Vagina (tissue), 2 donors: Measurements from ENCODE around the gene MYL5. TPM values are rescaled to one million over a fixed set of nuclear protein-coding genes. Genes with fewer than 3 reads are reported as not detected.

Experiments
- DNase-seq, 2 donors: peaks; one replicate each; pipeline ENCODE4 v3.0.0-alpha.2; 2017; ENCODE audit errors: extremely low spot score in 2 of 2
- H3K27ac ChIP-seq: fragments of 200-600 bp; sonication (generic); one replicate; pipeline ENCODE4 v1.5.1; 2019
- H3K27me3 ChIP-seq: fragments of 200-600 bp; sonication (generic); one replicate; pipeline ENCODE4 v1.5.1; 2019
- H3K36me3 ChIP-seq, 2 donors: fragments of 200-600 bp; sonication (generic); one replicate each; pipeline ENCODE4 v1.5.1; 2017 to 2019
- H3K4me1 ChIP-seq: fragments of 200-600 bp; sonication (generic); one replicate; pipeline ENCODE4 v1.5.1; 2019
- H3K4me3 ChIP-seq, 2 donors: fragments of 200-600 bp; sonication (generic); 1 replicate in 1 of 2; 2 replicates in 1 of 2; pipeline ENCODE4 v1.5.1; 2016 to 2019
- H3K9me3 ChIP-seq: fragments of 200-600 bp; sonication (generic); one replicate; pipeline ENCODE4 v1.5.1; 2019
- POLR2A ChIP-seq, 2 donors: fragments of 450-650 bp; IDR thresholded peaks; one replicate each; pipeline ENCODE4 v1.6.1; 2017; ENCODE audit warnings: antibody characterized with exemption in 2 of 2, mild to moderate bottlenecking in 2 of 2, moderate library complexity in 2 of 2
- POLR2AphosphoS5 ChIP-seq, 2 donors: sonication (generic); formaldehyde crosslinking; IDR thresholded peaks; one replicate each; pipeline ENCODE4 v1.9.0; 2017; ENCODE audit warnings: antibody characterized with exemption in 2 of 2, mild to moderate bottlenecking in 2 of 2, low read depth in 1 of 2; ENCODE audit not compliant: insufficient read depth in 1 of 2
- intact Hi-C: fragments of 100-400 bp; cut with DNase I; formaldehyde crosslinking; loops from one replicate; pipeline ENCODE4 v1.15.1; 2023
- total RNA-seq: library from RNA; depleted of rRNA; stranded (reverse); fragments of >200 nt; gene quantifications from one replicate; pipeline ENCODE4 v1.2.3, GENCODE V29; 2016
- TF ChIP-seq, protein P1 (sequence below), 3 experiments: fragments of 450-650 bp in 2 of 3; fragments of 200-600 bp in 1 of 3; sonication (generic) in 1 of 3; IDR thresholded peaks; one replicate each; pipeline ENCODE4 v1.5.1; 2017 to 2019; ENCODE audit warnings: antibody characterized with exemption in 3 of 3, mild to moderate bottlenecking in 2 of 3, moderate library complexity in 2 of 3

Gene MYL5
- total RNA-seq, 1 donor from 2014 or later, result 3.4 TPM

- no peak overlapping the region for H3K4me3 ChIP-seq
- TF ChIP-seq, protein P1, sequence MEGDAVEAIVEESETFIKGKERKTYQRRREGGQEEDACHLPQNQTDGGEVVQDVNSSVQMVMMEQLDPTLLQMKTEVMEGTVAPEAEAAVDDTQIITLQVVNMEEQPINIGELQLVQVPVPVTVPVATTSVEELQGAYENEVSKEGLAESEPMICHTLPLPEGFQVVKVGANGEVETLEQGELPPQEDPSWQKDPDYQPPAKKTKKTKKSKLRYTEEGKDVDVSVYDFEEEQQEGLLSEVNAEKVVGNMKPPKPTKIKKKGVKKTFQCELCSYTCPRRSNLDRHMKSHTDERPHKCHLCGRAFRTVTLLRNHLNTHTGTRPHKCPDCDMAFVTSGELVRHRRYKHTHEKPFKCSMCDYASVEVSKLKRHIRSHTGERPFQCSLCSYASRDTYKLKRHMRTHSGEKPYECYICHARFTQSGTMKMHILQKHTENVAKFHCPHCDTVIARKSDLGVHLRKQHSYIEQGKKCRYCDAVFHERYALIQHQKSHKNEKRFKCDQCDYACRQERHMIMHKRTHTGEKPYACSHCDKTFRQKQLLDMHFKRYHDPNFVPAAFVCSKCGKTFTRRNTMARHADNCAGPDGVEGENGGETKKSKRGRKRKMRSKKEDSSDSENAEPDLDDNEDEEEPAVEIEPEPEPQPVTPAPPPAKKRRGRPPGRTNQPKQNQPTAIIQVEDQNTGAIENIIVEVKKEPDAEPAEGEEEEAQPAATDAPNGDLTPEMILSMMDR (IDR thresholded peaks at IDR 0.05), result no peak
- TF ChIP-seq POLR2A (IDR thresholded peaks at IDR 0.05) (no peak), POLR2AphosphoS5 (IDR thresholded peaks at IDR 0.05; ENCODE audit: insufficient read depth in 1 of 2, low read depth in 1 of 2) (no peak)
- peaks cover 5% of the 10 kb centered on the region for H3K27me3 ChIP-seq
- H3K4me1 ChIP-seq, result peaks cover 5% of the 10 kb centered on the region
- intact Hi-C loops, result no loop called here
- H3K27ac ChIP-seq, result no peak overlapping the region
- no peaks in the 10 kb centered on the region for H3K9me3 ChIP-seq
- no peaks in the 10 kb centered on the region for H3K36me3 ChIP-seq
- DNase-seq, result no peak
Measured at GRCh38 chr4:649293-649625, 25.1 kb upstream of the MYL5 start.

- peaks cover 5% of the 10 kb centered on the region for H3K27me3 ChIP-seq
- no peaks in the 10 kb centered on the region for H3K9me3 ChIP-seq
- no peak overlapping the region for H3K4me3 ChIP-seq
- no peak for DNase-seq
- intact Hi-C loops, result no loop called here
- TF ChIP-seq, protein P1 (IDR thresholded peaks at IDR 0.05), result no peak
- TF ChIP-seq POLR2AphosphoS5 (IDR thresholded peaks at IDR 0.05; ENCODE audit: insufficient read depth in 1 of 2, low read depth in 1 of 2) (no peak), POLR2A (IDR thresholded peaks at IDR 0.05) (no peak)
- no peak overlapping the region for H3K27ac ChIP-seq
- no peaks in the 10 kb centered on the region for H3K36me3 ChIP-seq
- peaks cover 5% of the 10 kb centered on the region for H3K4me1 ChIP-seq
Measured at GRCh38 chr4:649751-650310, 24.5 kb upstream of the MYL5 start.

GRCh38 chr4:650461-650860 lies 23.9 kb upstream of the MYL5 start:
- H3K9me3 ChIP-seq, result no peaks in the 10 kb centered on the region
- H3K4me1 ChIP-seq, result peaks cover 5% of the 10 kb centered on the region
- TF ChIP-seq, protein P1 (IDR thresholded peaks at IDR 0.05), result no peak
- no peak for TF ChIP-seq POLR2AphosphoS5 (IDR thresholded peaks at IDR 0.05; ENCODE audit: insufficient read depth in 1 of 2, low read depth in 1 of 2)
- no peak for TF ChIP-seq POLR2A (IDR thresholded peaks at IDR 0.05)
- intact Hi-C loops, result no loop called here
- H3K27me3 ChIP-seq, result peaks cover 5% of the 10 kb centered on the region
- no peak for DNase-seq
- no peaks in the 10 kb centered on the region for H3K36me3 ChIP-seq
- H3K27ac ChIP-seq, result no peak overlapping the region
- no peak overlapping the region for H3K4me3 ChIP-seq

DNA sequence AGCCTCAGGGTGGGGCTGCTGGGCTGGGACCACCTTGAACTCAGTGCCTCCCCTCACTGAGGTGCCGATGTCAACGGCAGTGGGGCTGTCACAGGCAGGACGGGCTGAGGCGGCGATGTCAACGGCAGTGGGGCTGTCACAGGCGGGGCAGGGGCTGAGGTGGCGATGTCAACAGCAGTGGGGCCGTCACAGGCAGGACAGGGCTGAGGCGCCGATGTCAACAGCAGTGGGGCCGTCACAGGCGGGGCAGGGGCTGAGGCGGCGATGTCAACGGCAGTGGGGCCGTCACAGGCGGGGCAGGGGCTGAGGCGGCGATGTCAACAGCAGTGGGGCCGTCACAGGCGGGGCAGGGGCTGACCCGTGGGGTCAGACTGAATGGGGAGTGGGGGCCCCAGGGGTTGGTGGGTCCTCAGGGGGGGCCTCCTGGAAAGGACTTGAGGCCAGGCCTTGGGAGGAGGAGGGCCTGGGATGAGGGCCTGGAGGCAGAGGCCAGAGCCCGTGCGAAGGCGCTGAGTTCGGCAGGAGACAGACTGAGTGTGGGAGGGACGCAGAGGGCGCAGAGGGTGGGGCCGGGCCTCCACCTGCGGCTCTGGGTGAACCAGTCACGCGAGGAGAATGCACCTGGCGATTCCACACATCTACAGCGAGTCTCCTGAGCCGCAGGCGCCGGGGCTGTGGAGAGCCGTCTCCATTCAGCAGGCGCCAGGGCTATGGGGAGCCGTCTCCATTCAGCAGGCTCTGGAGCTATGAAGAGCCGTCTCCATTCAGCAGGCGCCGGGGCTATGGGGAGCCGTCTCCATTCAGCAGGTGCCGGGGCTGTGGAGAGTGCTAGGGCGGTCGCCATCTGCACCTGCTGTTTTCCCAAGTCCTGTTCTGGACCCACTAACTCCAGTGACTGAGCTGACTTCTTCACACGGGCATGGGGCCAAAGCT lies 23.1 kb upstream of the MYL5 start:
- Histone ChIP-seq H3K9me3 (no peaks in the 10 kb centered on the region), H3K36me3 (no peaks in the 10 kb centered on the region), H3K4me1 (peaks cover 5% of the 10 kb centered on the region), H3K27ac (no peak overlapping the region), H3K27me3 (peaks cover 5% of the 10 kb centered on the region), H3K4me3 (no peak overlapping the region)
- no peak for DNase-seq
- TF ChIP-seq POLR2AphosphoS5 (IDR thresholded peaks at IDR 0.05; ENCODE audit: insufficient read depth in 1 of 2, low read depth in 1 of 2) (no peak), POLR2A (IDR thresholded peaks at IDR 0.05) (no peak)
- TF ChIP-seq, protein P1 (IDR thresholded peaks at IDR 0.05), result no peak
- intact Hi-C loops, result no loop called here
